Measurements from ENCODE around the gene TCF25. TPM values are rescaled to one million over a fixed set of nuclear protein-coding genes. Genes with fewer than 3 reads are reported as not detected.
"Not testable (repeated sequence)": the region's sequence is repeated elsewhere in the genome, so short reads cannot be mapped to it uniquely, and the experiment has no call there.

Gene TCF25
- 89.8 TPM for polyA plus RNA-seq (2013, experiment 1 of 2)
- 88.1 TPM for polyA plus RNA-seq (2013, experiment 2 of 2)

- no CpG with 5 or more reads among the region's 104 CpGs for WGBS (ENCODE audit: extremely low coverage, insufficient coverage, low lambda C conversion rate)
- Histone ChIP-seq H2AK5ac (ENCODE audit: low read length) (peak within 1 kb of the TSS; percentile 82), H3K4me1 (ENCODE audit: control insufficient read depth, low read depth, low read length) (peaks cover 2% of the 10 kb centered on the region), H4K8ac (ENCODE audit: low read depth, low read length) (peak within 1 kb of the TSS; percentile 89), H3K4me2 (ENCODE audit: low read length) (peak within 1 kb of the TSS; percentile 93), H3K4me3 (ENCODE audit: low read length) (peak within 1 kb of the TSS; percentile 91), H2BK5ac (ENCODE audit: low read length) (peak within 1 kb of the TSS; percentile 45), H4K5ac (ENCODE audit: low read length) (no peak within 1 kb of the TSS), H3K18ac (ENCODE audit: low read length) (peak within 1 kb of the TSS; percentile 82), H3K27ac (ENCODE audit: low read depth, low read length) (peak within 1 kb of the TSS; percentile 99), H2BK15ac (replicated peaks; ENCODE audit: low read depth) (no peak within 1 kb of the TSS), H3K36me3 (ENCODE audit: control insufficient read depth, insufficient read depth, low read length) (peaks cover 4% of the 10 kb centered on the region), H3K79me2 (ENCODE audit: control insufficient read depth, insufficient read depth, low read length) (peaks cover 20% of the 10 kb centered on the region), H3K9ac (ENCODE audit: low read length) (peak within 1 kb of the TSS; percentile 99), H3K79me1 (ENCODE audit: low read length) (peaks cover 8% of the 10 kb centered on the region), H3K4ac (ENCODE audit: low read depth, low read length) (peak within 1 kb of the TSS; percentile 93), H3K23ac (ENCODE audit: low read length) (peak within 1 kb of the TSS; percentile 89), H2BK120ac (ENCODE audit: low read depth, low read length) (no peak within 1 kb of the TSS), H3K56ac (ENCODE audit: low read length) (peak within 1 kb of the TSS; percentile 100), H3K27me3 (ENCODE audit: insufficient read depth, low read length, poor library complexity) (no peaks in the 10 kb centered on the region)
- peak; percentile 94 for DNase-seq
These were observed at the start of gene TCF25 for GRCh38 chr16:89873109-89873971. Gene TCF25, plus strand, starts transcription at chr16:89873592. Its CDS starts 76 bp downstream, at chr16:89873668.

- not testable (repeated sequence) for H3K4ac ChIP-seq (ENCODE audit: low read depth, low read length); H3K9ac ChIP-seq (ENCODE audit: low read length); H4K8ac ChIP-seq (ENCODE audit: low read depth, low read length); H3K23ac ChIP-seq (ENCODE audit: low read length); H2BK120ac ChIP-seq (ENCODE audit: low read depth, low read length); H2BK15ac ChIP-seq (replicated peaks; ENCODE audit: low read depth); H3K79me1 ChIP-seq (ENCODE audit: low read length); H3K27ac ChIP-seq (ENCODE audit: low read depth, low read length); H3K36me3 ChIP-seq (ENCODE audit: control insufficient read depth, insufficient read depth, low read length); H3K27me3 ChIP-seq (ENCODE audit: insufficient read depth, low read length, poor library complexity); H3K4me1 ChIP-seq (ENCODE audit: control insufficient read depth, low read depth, low read length); H4K5ac ChIP-seq (ENCODE audit: low read length); H3K79me2 ChIP-seq (ENCODE audit: control insufficient read depth, insufficient read depth, low read length); H3K18ac ChIP-seq (ENCODE audit: low read length); DNase-seq; H2BK5ac ChIP-seq (ENCODE audit: low read length); H3K56ac ChIP-seq (ENCODE audit: low read length); H3K4me2 ChIP-seq (ENCODE audit: low read length); H3K4me3 ChIP-seq (ENCODE audit: low read length); H2AK5ac ChIP-seq (ENCODE audit: low read length)
- WGBS (ENCODE audit: extremely low coverage, insufficient coverage, low lambda C conversion rate): no CpG with 5 or more reads among the region's 5 CpGs
These were observed 49.6 kb upstream of the TCF25 start for GRCh38 chr16:89823824-89824148.

- Histone ChIP-seq H3K9ac (ENCODE audit: low read length) (no peak overlapping the region), H3K79me1 (ENCODE audit: low read length) (no peaks in the 10 kb centered on the region), H2BK15ac (replicated peaks; ENCODE audit: low read depth) (no peak overlapping the region), H3K4me1 (ENCODE audit: control insufficient read depth, low read depth, low read length) (peaks cover 2% of the 10 kb centered on the region), H3K23ac (ENCODE audit: low read length) (no peak overlapping the region), H3K27ac (ENCODE audit: low read depth, low read length) (no peak overlapping the region), H2BK5ac (ENCODE audit: low read length) (no peak overlapping the region), H4K8ac (ENCODE audit: low read depth, low read length) (no peak overlapping the region), H3K18ac (ENCODE audit: low read length) (no peak overlapping the region), H2BK120ac (ENCODE audit: low read depth, low read length) (no peak overlapping the region), H2AK5ac (ENCODE audit: low read length) (no peak overlapping the region), H3K4me2 (ENCODE audit: low read length) (no peak overlapping the region), H3K79me2 (ENCODE audit: control insufficient read depth, insufficient read depth, low read length) (no peaks in the 10 kb centered on the region), H3K36me3 (ENCODE audit: control insufficient read depth, insufficient read depth, low read length) (no peaks in the 10 kb centered on the region), H3K4ac (ENCODE audit: low read depth, low read length) (no peak overlapping the region), H3K4me3 (ENCODE audit: low read length) (no peak overlapping the region), H3K56ac (ENCODE audit: low read length) (no peak overlapping the region), H4K5ac (ENCODE audit: low read length) (no peak overlapping the region), H3K27me3 (ENCODE audit: insufficient read depth, low read length, poor library complexity) (no peaks in the 10 kb centered on the region)
- no peak for DNase-seq
- WGBS (ENCODE audit: extremely low coverage, insufficient coverage, low lambda C conversion rate): no CpG with 5 or more reads among the region's 26 CpGs
These were observed 46.6 kb upstream of the TCF25 start for GRCh38 chr16:89826531-89827382.

GRCh38 chr16:89827383-89828198 lies 45.8 kb upstream of the TCF25 start:
- no CpG with 5 or more reads among the region's 43 CpGs for WGBS (ENCODE audit: extremely low coverage, insufficient coverage, low lambda C conversion rate)
- Histone ChIP-seq H4K5ac (ENCODE audit: low read length) (no peak overlapping the region), H3K36me3 (ENCODE audit: control insufficient read depth, insufficient read depth, low read length) (no peaks in the 10 kb centered on the region), H2BK120ac (ENCODE audit: low read depth, low read length) (no peak overlapping the region), H2BK15ac (replicated peaks; ENCODE audit: low read depth) (peak overlapping the region; percentile 21), H2AK5ac (ENCODE audit: low read length) (no peak overlapping the region), H3K56ac (ENCODE audit: low read length) (peak overlapping the region; percentile 90), H3K18ac (ENCODE audit: low read length) (peak overlapping the region; percentile 85), H3K9ac (ENCODE audit: low read length) (peak overlapping the region; percentile 76), H3K4ac (ENCODE audit: low read depth, low read length) (no peak overlapping the region), H3K79me2 (ENCODE audit: control insufficient read depth, insufficient read depth, low read length) (no peaks in the 10 kb centered on the region), H3K79me1 (ENCODE audit: low read length) (no peaks in the 10 kb centered on the region), H4K8ac (ENCODE audit: low read depth, low read length) (no peak overlapping the region), H3K4me2 (ENCODE audit: low read length) (peak overlapping the region; percentile 88), H3K4me3 (ENCODE audit: low read length) (peak overlapping the region; percentile 51), H3K4me1 (ENCODE audit: control insufficient read depth, low read depth, low read length) (peaks cover 2% of the 10 kb centered on the region), H3K23ac (ENCODE audit: low read length) (no peak overlapping the region), H2BK5ac (ENCODE audit: low read length) (no peak overlapping the region), H3K27me3 (ENCODE audit: insufficient read depth, low read length, poor library complexity) (no peaks in the 10 kb centered on the region), H3K27ac (ENCODE audit: low read depth, low read length) (no peak overlapping the region)
- peak; percentile 50 for DNase-seq

GRCh38 chr16:89828199-89828869 lies 45.1 kb upstream of the TCF25 start, which contains the start of gene SPIRE2:
Gene SPIRE2, plus strand, starts transcription at chr16:89828475. Its CDS starts 76 bp downstream, at chr16:89828551.
- Histone ChIP-seq H3K36me3 (ENCODE audit: control insufficient read depth, insufficient read depth, low read length) (no peaks in the 10 kb centered on the region), H3K4ac (ENCODE audit: low read depth, low read length) (no peak within 1 kb of the TSS), H3K23ac (ENCODE audit: low read length) (peak within 1 kb of the TSS; percentile 24), H3K4me3 (ENCODE audit: low read length) (peak within 1 kb of the TSS; percentile 54), H2AK5ac (ENCODE audit: low read length) (no peak within 1 kb of the TSS), H3K79me2 (ENCODE audit: control insufficient read depth, insufficient read depth, low read length) (no peaks in the 10 kb centered on the region), H2BK5ac (ENCODE audit: low read length) (no peak within 1 kb of the TSS), H3K56ac (ENCODE audit: low read length) (peak within 1 kb of the TSS; percentile 93), H3K79me1 (ENCODE audit: low read length) (no peaks in the 10 kb centered on the region), H2BK120ac (ENCODE audit: low read depth, low read length) (no peak within 1 kb of the TSS), H3K4me1 (ENCODE audit: control insufficient read depth, low read depth, low read length) (peaks cover under 1% of the 10 kb centered on the region), H3K18ac (ENCODE audit: low read length) (peak within 1 kb of the TSS; percentile 85), H4K8ac (ENCODE audit: low read depth, low read length) (no peak within 1 kb of the TSS), H3K27me3 (ENCODE audit: insufficient read depth, low read length, poor library complexity) (no peaks in the 10 kb centered on the region), H3K9ac (ENCODE audit: low read length) (peak within 1 kb of the TSS; percentile 79), H2BK15ac (replicated peaks; ENCODE audit: low read depth) (peak within 1 kb of the TSS; percentile 21), H4K5ac (ENCODE audit: low read length) (no peak within 1 kb of the TSS), H3K4me2 (ENCODE audit: low read length) (peak within 1 kb of the TSS; percentile 88), H3K27ac (ENCODE audit: low read depth, low read length) (peak within 1 kb of the TSS; percentile 49)
- no CpG with 5 or more reads among the region's 98 CpGs for WGBS (ENCODE audit: extremely low coverage, insufficient coverage, low lambda C conversion rate)
- peak; percentile 83 for DNase-seq
